Progenitor cell of endocrine pancreas (in vitro differentiated cells): ENCODE results near the gene PSMB7. TPM values are rescaled to one million over a fixed set of nuclear protein-coding genes. Genes with fewer than 3 reads are reported as not detected.

Source experiments
- DNase-seq: peaks from one replicate; pipeline ENCODE4 v3.0.0; 2021; ENCODE audit warnings: low spot score; ENCODE audit not compliant: unreplicated experiment
- H3K27ac Mint-ChIP-seq: 2 replicates; pipeline ENCODE4 v1.8.0; 2021; ENCODE audit warnings: mild to moderate bottlenecking, moderate library complexity, mixed read lengths
- H3K27me3 Mint-ChIP-seq: 2 replicates; pipeline ENCODE4 v1.8.0; 2021; ENCODE audit warnings: mixed read lengths
- H3K36me3 Mint-ChIP-seq: 2 replicates; pipeline ENCODE4 v1.8.0; 2022; ENCODE audit warnings: mixed read lengths; ENCODE audit not compliant: insufficient read depth
- H3K4me1 Mint-ChIP-seq: 2 replicates; pipeline ENCODE4 v1.8.0; 2021; ENCODE audit warnings: low read depth, mixed read lengths
- H3K4me3 Mint-ChIP-seq: 2 replicates; pipeline ENCODE4 v1.8.0; 2021; ENCODE audit warnings: low read depth, mild to moderate bottlenecking, moderate library complexity, mixed read lengths
- H3K9me3 Mint-ChIP-seq: 2 replicates; pipeline ENCODE4 v1.8.0; 2021; ENCODE audit warnings: low read depth, mixed read lengths
- total RNA-seq: library from RNA; stranded (reverse); gene quantifications from 2 replicates; pipeline ENCODE4 v1.2.1, GENCODE V29; 2021
- TF ChIP-seq, protein P1 (sequence below): fragments of 200-600 bp; sonication (generic); IDR thresholded peaks from one replicate; pipeline ENCODE4 v1.5.0; 2021; ENCODE audit warnings: antibody characterized with exemption, mild to moderate bottlenecking; ENCODE audit not compliant: unreplicated experiment

The PSMB7 gene
- total RNA-seq, 1 donor from 2014 or later: 144 TPM

DNA sequence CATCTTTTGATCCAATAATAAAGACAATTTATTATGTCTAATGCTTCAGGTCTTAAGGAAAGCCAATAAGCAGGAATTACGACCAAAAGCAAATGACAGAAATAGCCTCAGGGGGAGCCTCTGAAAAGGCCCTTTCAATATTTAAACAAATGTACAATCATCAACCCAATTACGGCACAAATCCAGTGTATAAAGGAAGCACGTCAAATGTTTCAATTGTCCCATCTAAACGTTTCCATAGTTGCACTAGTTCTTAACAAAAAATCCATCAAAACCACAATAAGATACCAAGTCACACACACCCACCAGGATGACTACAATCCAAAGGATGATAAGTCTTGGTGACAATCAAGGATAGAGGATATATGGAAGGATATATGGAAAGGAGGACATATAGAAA is 41.9 kb downstream of the PSMB7 start:
- Mint-ChIP-seq H3K36me3 (peaks cover 12% of the 10 kb centered on the region), H3K4me3 (no peak overlapping the region), H3K27ac (no peak overlapping the region), H3K27me3 (no peaks in the 10 kb centered on the region), H3K4me1 (peaks cover 13% of the 10 kb centered on the region), H3K9me3 (peaks cover 4% of the 10 kb centered on the region)
- no peak for DNase-seq
- TF ChIP-seq, protein P1, sequence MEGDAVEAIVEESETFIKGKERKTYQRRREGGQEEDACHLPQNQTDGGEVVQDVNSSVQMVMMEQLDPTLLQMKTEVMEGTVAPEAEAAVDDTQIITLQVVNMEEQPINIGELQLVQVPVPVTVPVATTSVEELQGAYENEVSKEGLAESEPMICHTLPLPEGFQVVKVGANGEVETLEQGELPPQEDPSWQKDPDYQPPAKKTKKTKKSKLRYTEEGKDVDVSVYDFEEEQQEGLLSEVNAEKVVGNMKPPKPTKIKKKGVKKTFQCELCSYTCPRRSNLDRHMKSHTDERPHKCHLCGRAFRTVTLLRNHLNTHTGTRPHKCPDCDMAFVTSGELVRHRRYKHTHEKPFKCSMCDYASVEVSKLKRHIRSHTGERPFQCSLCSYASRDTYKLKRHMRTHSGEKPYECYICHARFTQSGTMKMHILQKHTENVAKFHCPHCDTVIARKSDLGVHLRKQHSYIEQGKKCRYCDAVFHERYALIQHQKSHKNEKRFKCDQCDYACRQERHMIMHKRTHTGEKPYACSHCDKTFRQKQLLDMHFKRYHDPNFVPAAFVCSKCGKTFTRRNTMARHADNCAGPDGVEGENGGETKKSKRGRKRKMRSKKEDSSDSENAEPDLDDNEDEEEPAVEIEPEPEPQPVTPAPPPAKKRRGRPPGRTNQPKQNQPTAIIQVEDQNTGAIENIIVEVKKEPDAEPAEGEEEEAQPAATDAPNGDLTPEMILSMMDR: no peak

DNA sequence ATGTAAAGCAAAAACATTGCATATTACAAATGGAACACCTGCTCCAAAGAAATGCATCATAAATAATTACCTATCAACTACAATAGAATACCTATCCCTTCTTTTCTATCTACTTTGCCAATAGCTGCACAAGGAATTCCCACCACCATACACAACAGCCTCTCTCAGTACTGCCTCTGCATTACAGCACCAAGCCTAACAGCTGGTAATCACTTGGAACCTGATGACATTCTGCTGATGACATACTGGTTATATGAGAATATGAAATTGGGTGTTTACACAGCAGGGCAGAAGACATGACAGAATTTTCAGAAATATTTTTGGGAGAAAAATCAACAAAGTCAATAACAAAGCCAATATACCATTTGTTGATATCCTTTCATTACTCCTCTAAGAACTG is 43.2 kb downstream of the PSMB7 start:
- Mint-ChIP-seq H3K27ac (no peak overlapping the region), H3K4me1 (peaks cover 15% of the 10 kb centered on the region), H3K27me3 (no peaks in the 10 kb centered on the region), H3K4me3 (no peak overlapping the region), H3K9me3 (peaks cover 4% of the 10 kb centered on the region), H3K36me3 (peaks cover 12% of the 10 kb centered on the region)
- TF ChIP-seq, protein P1: no peak
- DNase-seq: no peak

DNA sequence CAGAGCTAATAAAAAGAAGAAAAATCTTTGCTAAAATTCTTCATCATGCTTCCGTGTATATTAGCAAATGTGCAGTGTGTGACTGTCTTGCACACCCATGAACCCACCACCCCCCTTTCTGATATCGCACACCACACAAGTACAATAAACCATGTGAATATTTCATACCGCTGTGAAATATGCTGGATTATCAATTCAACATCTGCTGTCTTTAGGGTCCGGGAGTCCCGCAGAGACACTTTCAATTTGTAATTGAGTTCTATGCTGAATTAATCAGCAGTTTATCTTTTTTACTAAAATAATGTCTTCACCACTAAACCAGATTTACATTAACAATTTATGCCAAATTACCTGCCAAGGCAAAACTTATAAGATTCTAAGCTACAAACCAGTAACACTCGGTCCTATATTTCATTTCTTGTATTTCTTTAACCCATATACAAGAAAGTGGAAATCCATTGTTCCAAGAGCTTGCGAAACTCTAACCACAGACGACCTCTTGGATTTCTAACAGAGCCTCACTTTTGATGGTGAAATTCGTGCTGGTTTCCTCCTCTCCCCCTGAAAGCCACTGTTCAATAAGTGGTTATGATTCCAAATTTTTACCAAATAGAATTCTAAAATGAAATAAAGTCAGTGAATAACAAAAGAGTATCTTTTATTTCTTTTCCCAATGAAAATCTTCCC is 44.2 kb downstream of the PSMB7 start:
- Mint-ChIP-seq H3K36me3 (peaks cover 12% of the 10 kb centered on the region), H3K4me1 (peaks cover 15% of the 10 kb centered on the region), H3K27ac (no peak overlapping the region), H3K27me3 (no peaks in the 10 kb centered on the region), H3K9me3 (peaks cover 4% of the 10 kb centered on the region), H3K4me3 (no peak overlapping the region)
- TF ChIP-seq, protein P1: no peak
- no peak for DNase-seq

DNA sequence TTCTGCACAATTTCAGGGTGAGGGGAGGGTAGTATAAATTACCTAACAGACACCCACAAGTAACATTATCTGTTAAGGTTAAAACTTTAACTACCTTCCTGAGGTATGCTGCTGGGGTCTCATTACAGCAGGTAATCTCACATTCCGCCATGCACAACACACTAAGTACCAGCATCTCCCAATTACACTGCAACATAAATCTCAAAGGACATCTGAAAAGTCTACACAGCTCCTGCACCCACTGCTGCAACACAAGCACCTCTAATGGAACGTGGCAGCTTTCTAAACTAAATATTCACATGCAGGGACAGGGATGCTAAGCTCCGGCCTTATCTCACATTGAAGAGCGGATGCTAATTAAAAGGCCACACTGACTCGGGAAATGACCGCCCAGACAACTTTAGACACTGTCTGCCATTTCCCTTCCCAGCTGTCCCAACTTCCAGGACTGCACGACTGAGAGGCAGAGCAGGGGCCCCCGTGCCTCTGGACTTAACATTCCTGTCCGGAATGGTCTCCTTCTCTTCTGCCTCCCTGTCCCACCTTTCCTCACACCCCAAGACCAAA is 45.9 kb downstream of the PSMB7 start:
- peaks cover 4% of the 10 kb centered on the region for H3K9me3 Mint-ChIP-seq
- peaks cover 8% of the 10 kb centered on the region for H3K36me3 Mint-ChIP-seq
- H3K4me1 Mint-ChIP-seq: peaks cover 15% of the 10 kb centered on the region
- no peak for DNase-seq
- H3K27ac Mint-ChIP-seq: peak overlapping the region; percentile 5
- no peak overlapping the region for H3K4me3 Mint-ChIP-seq
- no peaks in the 10 kb centered on the region for H3K27me3 Mint-ChIP-seq
- TF ChIP-seq, protein P1: no peak

DNA sequence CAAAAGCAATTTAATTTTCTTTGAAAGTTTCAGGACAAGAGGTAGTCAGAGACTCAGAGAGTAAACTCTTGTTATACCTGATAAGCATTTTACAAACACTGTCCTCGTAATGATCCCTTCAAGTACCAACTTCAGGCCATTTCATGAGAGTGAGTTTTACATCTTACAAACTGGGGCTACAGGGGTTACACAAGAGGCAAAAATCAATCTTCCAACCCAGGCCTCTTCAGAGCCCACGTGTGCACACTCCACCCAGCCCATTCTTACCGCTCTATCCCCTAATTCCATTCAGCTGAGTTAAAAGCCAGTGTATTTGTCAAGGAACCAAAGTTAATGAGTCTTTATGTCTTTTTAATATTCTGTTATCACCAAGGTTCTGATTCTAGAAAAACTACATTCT is 46.5 kb downstream of the PSMB7 start:
- Mint-ChIP-seq H3K9me3 (peaks cover under 1% of the 10 kb centered on the region), H3K4me3 (no peak overlapping the region), H3K27ac (no peak overlapping the region), H3K4me1 (peaks cover 15% of the 10 kb centered on the region), H3K27me3 (no peaks in the 10 kb centered on the region), H3K36me3 (peaks cover 4% of the 10 kb centered on the region)
- TF ChIP-seq, protein P1: no peak
- no peak for DNase-seq
